Measurements from ENCODE around the gene GHR.

GRCh38 chr5:42381973-42382372, 41.3 kb upstream of the GHR start:
- TF ChIP-seq CTCF (IDR thresholded peaks at IDR 0.05) (no peak), POLR2A (IDR thresholded peaks at IDR 0.05) (no peak)
